Ovary (tissue), 9 donors: ENCODE data around the gene TTC23. TPM values are rescaled to one million over a fixed set of nuclear protein-coding genes. Genes with fewer than 3 reads are reported as not detected.

ENCODE experiments used
- DNase-seq, 5 donors: peaks; one replicate each; pipeline ENCODE4 v3.0.0-alpha.2; 2019 to 2020
- H3K27ac ChIP-seq, 2 donors: fragments of 200-600 bp; one replicate each; pipeline versions ENCODE4 v1.5.1 to v1.8.0; 2019 to 2022
- H3K27me3 ChIP-seq: fragments of 200-600 bp; one replicate; pipeline ENCODE4 v1.8.0; 2022
- H3K36me3 ChIP-seq: fragments of 200-600 bp; sonication (generic); one replicate; pipeline ENCODE4 v1.5.1; 2019
- H3K4me1 ChIP-seq: one replicate; pipeline ENCODE4 v1.8.1; 2013; ENCODE audit warnings: mild to moderate bottlenecking, moderate library complexity; ENCODE audit not compliant: insufficient read depth
- H3K4me3 ChIP-seq: fragments of 200-600 bp; sonication (generic); one replicate; pipeline ENCODE4 v1.5.1; 2017
- H3K9me3 ChIP-seq, 2 donors: fragments of 200-600 bp in 1 of 2; sonication (generic) in 1 of 2; one replicate each; pipeline versions ENCODE4 v1.5.1 to v1.8.1; 2013 to 2019; ENCODE audit warnings: mild to moderate bottlenecking in 1 of 2, moderate library complexity in 1 of 2
- EP300 ChIP-seq: sonication (generic); formaldehyde crosslinking; IDR thresholded peaks from one replicate; pipeline ENCODE4 v1.6.1; 2017; ENCODE audit warnings: antibody characterized with exemption
- POLR2A ChIP-seq: fragments of 450-650 bp; IDR thresholded peaks from one replicate; pipeline ENCODE4 v1.6.1; 2017; ENCODE audit warnings: antibody characterized with exemption, mild to moderate bottlenecking, moderate library complexity
- WGBS, 3 donors: extraction: QIAGEN DNeasy Blood & Tissue Kit in 1 of 3; methylation state at CpG; one replicate each; pipeline versions ENCODE4 v1.1.5 to v1.1.7; 2013 to 2017; 5-methylcytosine and 5-hydroxymethylcytosine counted together
- intact Hi-C, 4 donors: fragments of 100-400 bp; cut with DNase I; formaldehyde crosslinking; loops; one replicate each; pipeline versions ENCODE4 v1.11.0 to v1.15.1; 2022 to 2023
- polyA plus RNA-seq, 2 donors: library from polyadenylated mRNA; stranded (reverse); fragments of 200-250 nt in 1 of 2; fragments of 350-450 nt in 1 of 2; fragmentation: Illumina TruSeq in 1 of 2; extraction: RNeasy Lipid Tissue Mini Kit (QIAGEN cat#74804) in 1 of 2; gene quantifications; one replicate each; pipeline ENCODE4 v1.2.3, GENCODE V29; 2013 to 2014
- total RNA-seq, 7 donors: library from RNA; depleted of rRNA in 2 of 7; stranded (reverse); fragments of >200 nt in 2 of 7; fragmentation: NEBNext Ultra II Directional in 3 of 7; extraction: Animal tissue kit (Norgen Biotek cat#: 25700) in 3 of 7; gene quantifications; one replicate each; pipeline versions ENCODE4 v1.1.0 to v1.2.4, GENCODE V29; 2016 to 2023
- TF ChIP-seq, protein P1 (sequence below), 3 donors: fragments of 450-650 bp in 2 of 3; fragments of 200-600 bp in 1 of 3; IDR thresholded peaks; one replicate each; pipeline versions ENCODE4 v1.5.1 to v1.8.0; 2016 to 2022; ENCODE audit warnings: antibody characterized with exemption in 3 of 3, mild to moderate bottlenecking in 1 of 3
- donor health status: DM: no; HTN: no; CAD: no; lungs with moderate emphysema.
- donor health status: DM: no; HTN: no; CAD: no.
- donor health status: Bipolar disorder and iron deficiency.
- donor health status: DM: yes; HTN: yes; CAD: no.
- donor health status: DM: no; HTN: no; CAD: no.
- donor health status: DM: yes; HTN: yes; CAD: no.

Gene TTC23
- total and polyA plus RNA-seq, 9 donors = 15.9 to 35.8 (median 25.8) TPM

GRCh38 chr15:99224372-99225214 is 24.8 kb downstream of the TTC23 start:
- TF ChIP-seq POLR2A (no peak), EP300 (no peak)
- TF ChIP-seq, protein P1, sequence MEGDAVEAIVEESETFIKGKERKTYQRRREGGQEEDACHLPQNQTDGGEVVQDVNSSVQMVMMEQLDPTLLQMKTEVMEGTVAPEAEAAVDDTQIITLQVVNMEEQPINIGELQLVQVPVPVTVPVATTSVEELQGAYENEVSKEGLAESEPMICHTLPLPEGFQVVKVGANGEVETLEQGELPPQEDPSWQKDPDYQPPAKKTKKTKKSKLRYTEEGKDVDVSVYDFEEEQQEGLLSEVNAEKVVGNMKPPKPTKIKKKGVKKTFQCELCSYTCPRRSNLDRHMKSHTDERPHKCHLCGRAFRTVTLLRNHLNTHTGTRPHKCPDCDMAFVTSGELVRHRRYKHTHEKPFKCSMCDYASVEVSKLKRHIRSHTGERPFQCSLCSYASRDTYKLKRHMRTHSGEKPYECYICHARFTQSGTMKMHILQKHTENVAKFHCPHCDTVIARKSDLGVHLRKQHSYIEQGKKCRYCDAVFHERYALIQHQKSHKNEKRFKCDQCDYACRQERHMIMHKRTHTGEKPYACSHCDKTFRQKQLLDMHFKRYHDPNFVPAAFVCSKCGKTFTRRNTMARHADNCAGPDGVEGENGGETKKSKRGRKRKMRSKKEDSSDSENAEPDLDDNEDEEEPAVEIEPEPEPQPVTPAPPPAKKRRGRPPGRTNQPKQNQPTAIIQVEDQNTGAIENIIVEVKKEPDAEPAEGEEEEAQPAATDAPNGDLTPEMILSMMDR (IDR thresholded peaks at IDR 0.05) = no peak
- H3K27ac ChIP-seq = no peak overlapping the region
- no peaks in the 10 kb centered on the region for H3K27me3 ChIP-seq
- H3K4me3 ChIP-seq = no peak overlapping the region
- no peak for DNase-seq
- 92 to 94% (median 93%) methylated on average over 6 of the region's 6 CpGs for WGBS, 3 donors
- no peaks in the 10 kb centered on the region for H3K9me3 ChIP-seq
- no peaks in the 10 kb centered on the region for H3K4me1 ChIP-seq
- intact Hi-C loops = no loop called here
- H3K36me3 ChIP-seq = no peaks in the 10 kb centered on the region

DNA sequence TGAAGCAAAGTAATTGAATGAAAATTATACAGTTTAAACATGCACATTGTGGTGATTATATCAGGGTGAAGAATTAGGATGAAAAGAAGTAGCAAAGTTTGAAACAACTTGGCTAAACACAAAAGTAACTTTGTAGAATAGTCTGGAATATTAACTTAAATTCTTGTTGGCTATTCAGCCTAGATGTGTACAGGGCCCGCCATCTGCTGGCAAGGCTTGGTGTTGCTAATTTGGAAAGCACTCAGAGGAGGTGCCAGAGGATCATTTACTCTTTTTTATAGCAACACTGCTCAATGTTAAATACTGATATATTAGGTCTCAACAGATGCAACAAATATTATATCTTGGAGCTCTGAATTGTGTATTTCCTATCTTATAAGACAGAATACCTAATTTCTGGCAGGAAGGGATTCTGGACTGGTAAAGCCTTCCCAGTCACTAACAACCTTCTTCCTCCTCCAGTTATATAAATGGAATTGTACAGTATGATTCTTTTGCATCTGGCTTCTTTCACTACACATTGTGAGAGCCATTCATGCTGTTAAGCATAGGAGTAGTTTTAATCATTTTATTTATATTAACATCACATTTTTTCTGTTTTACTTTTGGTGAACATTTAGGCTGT is 36.1 kb downstream of the TTC23 start:
- Histone ChIP-seq H3K4me3 (no peak overlapping the region), H3K36me3 (no peaks in the 10 kb centered on the region), H3K27me3 (no peaks in the 10 kb centered on the region), H3K9me3 (no peaks in the 10 kb centered on the region), H3K27ac (no peak overlapping the region), H3K4me1 (no peaks in the 10 kb centered on the region)
- DNase-seq = peak; percentile 74 to 88 (median 85)
- TF ChIP-seq, protein P1 (IDR thresholded peaks at IDR 0.05) = peak; percentile 78 to 80 (median 79)
- TF ChIP-seq POLR2A (no peak), EP300 (no peak)
- intact Hi-C loops = loop anchor here in 3 of 4 donors (2.0 to 5.0 kb wide), 2 partner anchors 108 to 116 kb away; partner anchors contain the start of gene SYNM (in 2 of the 3)
- WGBS, 3 donors = 3 to 4% (median 3%) methylated on average over 1 of the region's 1 CpG

- Histone ChIP-seq H3K4me1 (no peaks in the 10 kb centered on the region), H3K27ac (no peak overlapping the region), H3K36me3 (no peaks in the 10 kb centered on the region), H3K9me3 (no peaks in the 10 kb centered on the region), H3K4me3 (no peak overlapping the region), H3K27me3 (no peaks in the 10 kb centered on the region)
- 83 to 88% (median 85%) methylated on average over 7 of the region's 7 CpGs for WGBS, 3 donors
- no peak for TF ChIP-seq POLR2A
- TF ChIP-seq, protein P1 (IDR thresholded peaks at IDR 0.05) = no peak
- intact Hi-C loops = loop anchor here in 3 of 4 donors (2.0 to 5.0 kb wide), 2 partner anchors 108 to 115 kb away; partner anchors contain the start of gene SYNM (in 2 of the 3)
- no peak for DNase-seq
Observed at GRCh38 chr15:99212406-99212805, 37.0 kb downstream of the TTC23 start.

GRCh38 chr15:99211926-99212325 is 37.5 kb downstream of the TTC23 start:
- H3K9me3 ChIP-seq = no peaks in the 10 kb centered on the region
- no peak overlapping the region for H3K4me3 ChIP-seq
- H3K27ac ChIP-seq = no peak overlapping the region
- no peak for DNase-seq
- no peaks in the 10 kb centered on the region for H3K27me3 ChIP-seq
- intact Hi-C loops = loop anchor here in 3 of 4 donors (2.0 to 5.0 kb wide), 2 partner anchors 107 to 115 kb away; partner anchors contain the start of gene SYNM (in 2 of the 3)
- H3K36me3 ChIP-seq = no peaks in the 10 kb centered on the region
- no peak for TF ChIP-seq POLR2A
- TF ChIP-seq, protein P1 (IDR thresholded peaks at IDR 0.05) = no peak
- no peak for TF ChIP-seq EP300
- no peaks in the 10 kb centered on the region for H3K4me1 ChIP-seq
- 58 to 65% (median 63%) methylated on average over 4 of the region's 4 CpGs for WGBS, 3 donors
